Fibroblast of peridontal ligament (primary cell): ENCODE results near the gene FN1.
A peak's percentile ranks its signal among the peaks of the same experiment; 100 is the strongest.

ENCODE experiments used
- DNase-seq: peaks from one replicate; pipeline ENCODE4 v3.0.0-alpha.2; 2010; ENCODE audit errors: extremely low read depth

FN1 gene

GRCh38 chr2:215435870-215436704 is at the start of gene FN1:
FN1 (minus strand) TSS chr2:215436068; CDS start chr2:215435802, 266 bp downstream.
- peak; percentile 99 for DNase-seq

GRCh38 chr2:215485032-215485431 is 49.2 kb upstream of the FN1 start:
- DNase-seq = no peak

GRCh38 chr2:215484570-215484969 is 48.7 kb upstream of the FN1 start:
- no peak for DNase-seq

- no peak for DNase-seq
Measured at GRCh38 chr2:215483431-215483830, 47.6 kb upstream of the FN1 start.

GRCh38 chr2:215479536-215480240 is 43.8 kb upstream of the FN1 start:
- no peak for DNase-seq

- no peak for DNase-seq
Measured at GRCh38 chr2:215479121-215479520, 43.3 kb upstream of the FN1 start.

GRCh38 chr2:215476424-215476823 is 40.6 kb upstream of the FN1 start:
- DNase-seq = no peak

GRCh38 chr2:215466097-215466909 is 30.4 kb upstream of the FN1 start:
- peak; percentile 76 for DNase-seq

- no peak for DNase-seq
Measured at GRCh38 chr2:215465256-215465655, 29.4 kb upstream of the FN1 start.

GRCh38 chr2:215461836-215462532 is 26.1 kb upstream of the FN1 start:
- peak; percentile 56 for DNase-seq

GRCh38 chr2:215460682-215461382 is 25.0 kb upstream of the FN1 start:
- DNase-seq = peak; percentile 94

- DNase-seq = no peak
Measured at GRCh38 chr2:215455958-215456357, 20.1 kb upstream of the FN1 start.

- peak; percentile 62 for DNase-seq
Measured at GRCh38 chr2:215454519-215455246, 18.8 kb upstream of the FN1 start.

GRCh38 chr2:215452725-215453124 is 16.9 kb upstream of the FN1 start:
- no peak for DNase-seq

- DNase-seq = no peak
Measured at GRCh38 chr2:215451012-215451756, 15.3 kb upstream of the FN1 start.

GRCh38 chr2:215450188-215451011 is 14.5 kb upstream of the FN1 start:
- DNase-seq = no peak

- no peak for DNase-seq
Measured at GRCh38 chr2:215447673-215448081, 11.8 kb upstream of the FN1 start.

- DNase-seq = no peak
Measured at GRCh38 chr2:215447056-215447455, 11.2 kb upstream of the FN1 start.

- no peak for DNase-seq
Measured at GRCh38 chr2:215442401-215442787, 6.5 kb upstream of the FN1 start.
